SK-N-MC (cell line): Measurements from ENCODE around the gene UBE2E2.

Experiments used
- EZH2 ChIP-seq: fragments of 200-600 bp; sonication (generic); IDR thresholded peaks from one replicate; pipeline ENCODE4 v1.6.1; 2017; ENCODE audit warnings: antibody characterized with exemption
- POLR2AphosphoS5 ChIP-seq: IDR thresholded peaks from 2 replicates; pipeline ENCODE4 v1.6.1; 2012; ENCODE audit warnings: mild to moderate bottlenecking, low read depth, low read length, borderline replicate concordance

- TF ChIP-seq POLR2AphosphoS5 (no peak), EZH2 (no peak)
Observed at GRCh38 chr3:23239211-23240068, 36.3 kb downstream of the UBE2E2 start.
